GM18907 (cell line): ENCODE data around the gene ABHD10.
"Not testable (repeated sequence)": the region's sequence is repeated elsewhere in the genome, so short reads cannot be mapped to it uniquely, and the experiment has no call there.

ENCODE experiments used
- ATAC-seq: cut with Tn5 transposase; IDR thresholded peaks from one replicate; pipeline ENCODE4 v1.9.1; 2021; ENCODE audit warnings: mild to moderate bottlenecking, moderate library complexity; ENCODE audit not compliant: unreplicated experiment

The ABHD10 gene

DNA sequence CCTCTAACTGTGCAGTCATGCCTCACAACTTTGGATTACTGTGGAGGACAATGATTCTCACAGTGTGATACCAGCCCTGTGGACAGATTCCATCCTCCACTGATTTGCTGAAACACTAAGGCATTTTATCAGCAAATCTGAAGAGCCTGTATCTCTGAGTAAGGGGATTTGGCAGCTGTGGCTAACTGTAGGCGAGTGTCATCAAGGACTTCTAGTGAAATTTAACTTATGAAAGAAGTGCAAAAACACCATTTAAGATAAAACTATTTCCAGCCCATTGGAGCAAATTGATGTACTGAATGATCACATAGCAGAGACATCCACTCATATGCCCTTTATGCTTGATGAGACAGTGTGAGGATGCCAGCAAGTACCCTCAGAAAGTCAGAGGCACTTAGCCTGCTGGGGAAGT lies 41.9 kb downstream of the ABHD10 start:
- no peak for ATAC-seq

DNA sequence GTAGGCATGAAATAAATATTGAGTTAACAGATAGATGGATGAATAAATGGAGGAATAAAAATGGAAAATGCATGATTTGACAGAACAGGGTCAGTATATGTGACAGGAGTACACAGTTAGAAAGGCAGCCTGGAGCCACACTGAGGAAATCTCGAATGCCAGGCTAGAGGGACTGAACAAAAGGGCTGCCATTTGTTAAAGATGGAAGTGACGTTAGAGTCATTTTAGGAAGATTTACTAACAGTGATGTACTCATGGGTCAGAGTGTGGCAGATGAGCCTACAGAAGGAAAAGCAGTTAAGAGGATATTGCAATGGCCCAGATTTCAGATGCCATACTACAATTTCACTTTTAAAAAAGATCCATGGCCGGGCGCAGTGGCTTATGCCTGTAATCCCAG lies 48.3 kb downstream of the ABHD10 start:
- ATAC-seq: no peak

DNA sequence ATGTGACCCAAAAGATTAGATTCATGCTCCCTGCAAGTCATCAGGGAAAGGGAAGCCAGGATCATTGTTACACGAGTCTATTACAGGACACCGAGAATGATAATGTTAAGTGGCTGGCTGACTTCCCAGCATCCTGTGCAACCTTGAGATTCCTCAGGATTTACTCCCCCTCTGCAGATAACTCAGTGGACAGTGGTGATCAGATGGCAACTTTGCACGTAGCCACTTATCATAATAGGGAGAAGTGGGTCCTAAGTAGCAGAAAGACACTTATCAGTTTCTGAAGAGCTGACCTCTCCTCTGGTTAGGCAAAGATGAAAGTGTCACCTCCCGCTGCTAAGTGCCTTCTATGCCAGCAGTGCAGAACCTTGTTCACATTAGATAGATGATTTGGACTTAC lies 49.0 kb downstream of the ABHD10 start:
- no peak for ATAC-seq

DNA sequence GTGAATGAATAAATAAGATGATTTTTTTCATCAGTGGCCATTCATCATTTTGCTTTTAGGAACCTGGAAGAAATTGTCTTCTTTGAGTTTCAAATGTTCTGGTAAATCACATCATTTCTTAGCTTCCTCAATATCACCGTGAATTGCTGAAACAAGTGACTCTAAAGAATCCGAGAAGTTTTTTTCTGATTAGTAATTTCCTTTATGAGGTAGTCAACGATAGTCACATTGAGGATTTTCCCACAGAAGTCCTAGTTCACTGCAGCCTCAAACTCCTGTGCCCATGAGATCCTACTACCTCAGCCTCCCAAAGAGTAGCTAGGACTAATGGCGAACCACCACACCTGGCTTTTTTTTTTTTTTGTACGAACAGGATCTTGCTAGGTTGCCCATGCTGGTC lies 52.1 kb downstream of the ABHD10 start:
- ATAC-seq: no peak

DNA sequence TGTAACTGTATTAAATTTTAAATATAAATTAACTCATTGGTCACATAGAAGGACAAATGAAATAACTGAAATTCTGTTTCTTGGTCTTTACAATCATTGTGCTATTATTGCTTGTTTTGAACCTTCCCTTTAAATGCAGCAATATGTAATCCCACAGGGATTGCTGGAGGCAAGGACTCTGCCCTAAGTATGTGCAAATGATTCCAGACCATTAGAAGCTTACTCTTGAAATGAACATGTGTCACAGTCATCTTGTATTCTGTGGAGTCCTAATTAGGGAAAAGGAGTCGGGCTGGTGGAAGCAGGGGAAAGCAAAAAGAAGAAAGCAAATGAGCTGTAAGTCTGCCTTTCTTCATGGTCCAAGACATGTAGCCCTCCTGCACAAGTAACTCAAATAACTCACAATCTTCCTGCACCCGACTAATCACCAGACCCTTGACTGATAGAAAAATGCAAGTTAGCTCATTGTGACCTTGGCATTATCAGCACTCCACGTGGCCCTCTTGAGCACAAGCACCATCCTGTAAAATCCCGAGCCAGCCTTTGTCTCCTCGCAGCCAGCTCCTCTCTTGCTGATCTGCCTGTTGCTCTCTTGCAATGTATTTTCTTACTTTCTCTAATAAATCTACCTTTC lies 53.4 kb downstream of the ABHD10 start:
- ATAC-seq: no peak

DNA sequence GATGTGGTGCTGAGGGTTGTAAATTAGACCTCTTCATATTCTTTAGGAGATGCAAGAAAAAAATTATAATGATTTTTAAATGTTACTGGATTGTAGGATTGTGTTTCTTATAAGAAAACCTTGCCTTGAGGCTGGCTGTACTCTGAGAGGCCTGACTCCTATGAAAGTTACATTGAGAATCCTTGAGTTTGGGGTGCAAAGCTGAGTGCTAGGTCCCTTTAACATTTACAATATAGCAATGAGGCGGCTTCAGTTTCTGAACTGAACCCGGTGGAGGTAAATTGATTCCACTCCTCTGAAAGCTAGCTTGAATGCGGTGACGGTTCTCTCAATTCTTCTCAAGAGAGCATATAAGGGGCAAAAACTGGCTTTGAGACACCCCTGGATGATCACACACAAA lies 55.6 kb downstream of the ABHD10 start, which contains the start of gene TMPRSS7:
TMPRSS7 (plus strand) TSS at position 301 of the 400 bp plus-strand sequence. CDS start 110 bp downstream, outside the sequence.
- ATAC-seq: no peak

DNA sequence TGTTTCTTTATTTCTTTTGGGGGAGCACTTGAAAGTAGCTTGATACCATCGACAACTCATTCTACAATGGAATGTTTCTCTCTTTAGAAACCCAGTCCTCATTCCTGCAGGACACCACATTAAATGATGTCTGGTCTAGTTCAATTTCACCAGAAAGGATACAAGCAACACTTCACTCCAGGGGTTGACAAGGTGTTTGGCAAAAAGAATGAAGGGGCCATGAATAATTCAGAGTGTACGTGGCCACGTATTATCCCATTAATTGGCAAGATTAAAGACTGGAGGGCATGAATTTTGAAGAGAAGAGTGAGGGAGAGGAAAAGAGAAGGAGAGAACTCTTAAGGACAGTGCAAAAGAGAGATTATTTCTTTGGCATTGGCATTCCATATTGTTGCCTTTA lies 56.4 kb downstream of the ABHD10 start:
- no peak for ATAC-seq

DNA sequence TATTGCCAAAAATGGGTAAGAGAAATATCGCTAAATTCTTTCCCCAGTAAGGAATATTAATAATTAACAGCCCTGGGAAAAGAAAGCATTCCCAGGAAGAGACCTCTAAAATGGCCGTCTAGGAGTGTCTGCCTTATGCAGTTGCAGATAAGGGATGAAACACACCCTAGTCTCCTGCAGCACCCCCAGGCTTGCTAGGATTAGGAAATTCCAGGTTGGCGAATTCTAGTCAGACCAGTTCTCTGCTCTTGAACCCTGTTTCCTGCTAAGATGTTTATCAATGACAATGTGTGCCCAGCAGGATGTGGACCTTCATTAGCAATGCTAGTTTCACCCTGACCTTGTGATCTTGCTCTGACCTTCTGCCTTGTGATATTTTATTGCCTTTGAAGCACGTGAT lies 58.4 kb downstream of the ABHD10 start:
- ATAC-seq: not testable (repeated sequence)

DNA sequence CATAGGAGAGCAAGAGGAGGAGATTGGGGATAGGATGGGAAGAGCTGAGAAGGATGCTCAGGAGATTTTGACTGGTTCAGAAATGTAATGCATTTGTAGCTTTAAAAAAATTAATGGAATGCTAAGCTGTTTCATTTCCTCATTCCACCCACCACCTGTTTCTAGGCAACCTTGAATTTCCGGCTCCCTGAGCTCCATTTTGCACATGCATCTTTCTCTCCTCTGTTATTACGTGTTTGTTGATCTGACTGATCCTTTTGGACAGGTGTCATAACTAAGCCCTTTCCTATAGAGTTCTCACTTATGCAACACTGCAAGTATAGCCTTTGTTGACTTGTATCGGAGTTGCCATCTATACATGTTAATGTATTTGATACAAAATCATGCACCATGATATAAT lies 60.0 kb downstream of the ABHD10 start:
- ATAC-seq: no peak

DNA sequence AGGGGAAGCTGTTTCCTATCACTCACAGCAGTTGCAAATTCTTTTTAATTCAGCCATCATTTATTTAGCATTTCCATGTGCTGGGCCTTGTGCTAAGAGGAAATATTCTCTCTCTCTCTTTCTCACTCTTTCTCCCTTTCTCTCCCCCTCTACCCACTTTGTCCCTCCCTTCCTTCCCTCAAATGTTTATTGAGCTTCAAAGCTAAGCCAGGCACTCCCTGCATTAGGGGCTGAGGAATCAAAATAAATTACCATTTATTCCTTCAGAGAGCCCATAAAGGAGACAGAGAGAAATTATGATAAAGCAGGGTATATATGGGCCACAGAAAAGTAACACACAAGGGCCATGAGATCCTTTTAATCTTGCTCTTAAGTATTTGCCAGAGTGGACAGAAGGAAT lies 62.5 kb downstream of the ABHD10 start:
- no peak for ATAC-seq

DNA sequence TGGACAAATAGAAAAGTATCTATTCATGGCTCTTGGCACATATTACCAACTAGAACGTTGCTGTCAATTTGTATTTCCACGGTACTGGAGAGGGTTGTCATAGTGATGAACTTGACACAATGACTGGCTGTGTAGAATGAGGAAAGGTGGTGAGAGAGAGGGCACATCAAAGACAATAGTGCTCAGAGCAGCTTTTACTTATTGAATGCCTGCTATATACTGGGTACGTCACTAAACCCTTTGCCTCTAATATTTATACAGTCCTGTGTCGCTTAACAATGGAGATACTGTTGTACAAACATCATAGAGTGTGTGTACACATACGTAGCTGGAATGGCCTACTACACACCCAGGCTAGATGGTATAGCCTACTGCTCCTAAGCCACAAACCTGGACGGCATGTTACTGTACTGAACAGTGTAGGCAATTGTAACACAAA lies 64.0 kb downstream of the ABHD10 start:
- ATAC-seq: no peak
